Uterus (tissue), 4 donors: ENCODE measurements around the gene ATP6V0C. TPM values are rescaled to one million over a fixed set of nuclear protein-coding genes. Genes with fewer than 3 reads are reported as not detected.

Source experiments
- DNase-seq, 2 donors: peaks; one replicate each; pipeline ENCODE4 v3.0.0-alpha.2; 2019 to 2020
- H3K27ac ChIP-seq, 2 donors: fragments of 200-600 bp; sonication (generic); 1 replicate in 1 of 2; 2 replicates in 1 of 2; pipeline ENCODE4 v1.5.1; 2016 to 2018
- H3K27me3 ChIP-seq, 2 donors: fragments of 200-600 bp; sonication (generic); one replicate each; pipeline ENCODE4 v1.5.1; 2018 to 2019; ENCODE audit warnings: control low read depth in 1 of 2
- H3K36me3 ChIP-seq, 2 donors: fragments of 200-600 bp; sonication (generic); one replicate each; pipeline ENCODE4 v1.5.1; 2019; ENCODE audit warnings: control low read depth in 1 of 2
- H3K4me1 ChIP-seq, 2 donors: fragments of 200-600 bp; sonication (generic); one replicate each; pipeline ENCODE4 v1.5.1; 2018 to 2019; ENCODE audit warnings: control low read depth in 1 of 2
- H3K4me3 ChIP-seq, 2 donors: fragments of 200-600 bp; sonication (generic); 1 replicate in 1 of 2; 2 replicates in 1 of 2; pipeline ENCODE4 v1.5.1; 2018 to 2019; ENCODE audit warnings: mild to moderate bottlenecking in 1 of 2
- H3K9me3 ChIP-seq, 2 donors: fragments of 200-600 bp; sonication (generic); one replicate each; pipeline ENCODE4 v1.5.1; 2019; ENCODE audit warnings: control low read depth in 1 of 2
- CTCF ChIP-seq, 4 experiments: fragments of 200-600 bp in 2 of 4; fragments of 450-650 bp in 2 of 4; sonication (generic) in 2 of 4; IDR thresholded peaks; one replicate each; pipeline ENCODE4 v1.5.1; 2016 to 2019; ENCODE audit warnings: antibody characterized with exemption in 4 of 4, mild to moderate bottlenecking in 2 of 4, moderate library complexity in 1 of 4
- POLR2A ChIP-seq, 2 donors: fragments of 450-650 bp; IDR thresholded peaks; one replicate each; pipeline ENCODE4 v1.6.1; 2016; ENCODE audit warnings: antibody characterized with exemption in 2 of 2, mild to moderate bottlenecking in 1 of 2, moderate library complexity in 1 of 2
- intact Hi-C: fragments of 100-400 bp; cut with DNase I; formaldehyde crosslinking; loops from one replicate; pipeline ENCODE4 v1.15.1; 2023; ENCODE audit warnings: low total_unique reads
- total RNA-seq, 4 donors: library from RNA; depleted of rRNA in 3 of 4; stranded (reverse); fragments of >200 nt in 3 of 4; gene quantifications; one replicate each; pipeline versions ENCODE4 v1.1.0 to v1.2.4, GENCODE V29; 2014 to 2023
- donor health status: DM: yes; HTN: yes; CAD: no.

ATP6V0C gene
- total RNA-seq, 4 donors from 2014 or later = 14.3 to 126 (median 41.4) TPM

GRCh38 chr16:2511996-2512734, 1.6 kb upstream of the ATP6V0C start:
- DNase-seq = peak in 1 of 2 donors; percentile 18
- Histone ChIP-seq H3K4me3 (no peak overlapping the region), H3K4me1 (peaks cover 8 to 21% of the 10 kb centered on the region in 2 donors), H3K27ac (peak overlapping the region; percentile 96 to 97), H3K27me3 (no peaks in the 10 kb centered on the region), H3K36me3 (no peaks in the 10 kb centered on the region), H3K9me3 (no peaks in the 10 kb centered on the region)
- intact Hi-C loops = no loop called here
- no peak for TF ChIP-seq POLR2A (IDR thresholded peaks at IDR 0.05)
- TF ChIP-seq CTCF (IDR thresholded peaks at IDR 0.05) = no peak

GRCh38 chr16:2512735-2513404, 882 bp upstream of the ATP6V0C start:
- H3K4me3 ChIP-seq = peak overlapping the region; percentile 82 to 94
- H3K9me3 ChIP-seq = no peaks in the 10 kb centered on the region
- intact Hi-C loops = no loop called here
- no peak for TF ChIP-seq CTCF (IDR thresholded peaks at IDR 0.05)
- TF ChIP-seq POLR2A (IDR thresholded peaks at IDR 0.05) = no peak
- no peaks in the 10 kb centered on the region for H3K36me3 ChIP-seq
- no peaks in the 10 kb centered on the region for H3K27me3 ChIP-seq
- peaks cover 12 to 29% of the 10 kb centered on the region in 2 donors for H3K4me1 ChIP-seq
- DNase-seq = peak in 1 of 2 donors; percentile 43
- peak overlapping the region; percentile 96 to 97 for H3K27ac ChIP-seq

DNA sequence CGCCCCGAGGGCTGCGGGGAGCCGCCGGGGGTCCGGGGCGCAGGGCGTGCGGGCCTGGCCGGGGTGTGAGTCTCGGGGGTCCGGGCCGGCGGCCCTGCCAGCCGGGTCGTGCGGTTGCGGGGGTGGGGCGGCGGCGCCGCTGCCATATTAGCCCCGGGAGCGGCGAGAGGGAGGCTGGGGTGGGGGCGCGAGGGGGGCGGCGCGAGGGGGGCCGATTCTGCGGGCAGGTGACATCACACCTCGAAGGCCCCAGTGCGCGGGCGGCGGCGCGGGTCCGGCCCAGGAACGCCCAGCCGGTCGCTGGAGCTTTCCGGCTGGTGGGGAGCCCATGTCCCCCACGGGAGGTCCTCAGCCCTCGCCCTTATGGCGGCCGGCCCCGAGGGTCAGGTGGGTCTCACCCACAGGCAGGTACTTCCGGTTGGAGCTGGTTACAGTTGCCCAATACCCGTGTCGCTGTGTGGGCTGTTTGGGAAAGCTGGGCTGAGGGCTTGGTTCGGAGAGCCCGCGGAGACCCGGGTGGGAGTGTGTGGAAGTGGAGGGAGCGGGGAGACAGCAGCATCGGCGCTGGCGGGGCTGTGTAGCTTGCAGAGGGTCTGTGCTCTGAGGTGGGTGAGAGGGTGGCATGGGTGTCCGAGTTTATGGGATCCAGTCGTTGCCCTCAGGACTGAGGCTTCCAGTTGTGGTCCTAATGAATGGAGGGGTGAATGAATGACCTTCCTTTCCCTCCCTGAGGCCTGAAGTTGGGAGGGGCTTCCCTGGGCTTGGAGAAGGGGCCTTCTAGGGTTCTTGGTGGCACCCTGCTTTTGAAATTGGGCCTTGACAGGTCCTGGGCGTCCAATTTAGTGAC, 804 bp downstream of the ATP6V0C start:
- H3K4me3 ChIP-seq = peak overlapping the region; percentile 82 to 94

GRCh38 chr16:2515180-2515851, 1.6 kb downstream of the ATP6V0C start:
- H3K36me3 ChIP-seq = no peaks in the 10 kb centered on the region
- DNase-seq = peak in 1 of 2 donors; percentile 14
- no peak for TF ChIP-seq CTCF (IDR thresholded peaks at IDR 0.05)
- TF ChIP-seq POLR2A (IDR thresholded peaks at IDR 0.05) = no peak
- intact Hi-C loops = no loop called here
- peak overlapping the region; percentile 96 to 97 for H3K27ac ChIP-seq
- H3K4me3 ChIP-seq = peak overlapping the region; percentile 82 to 94
- peaks cover 21 to 50% of the 10 kb centered on the region in 2 donors for H3K4me1 ChIP-seq
- H3K9me3 ChIP-seq = no peaks in the 10 kb centered on the region
- H3K27me3 ChIP-seq = no peaks in the 10 kb centered on the region

More for the DNA sequence above, 804 bp downstream of the ATP6V0C start:
- intact Hi-C loops = no loop called here
- Histone ChIP-seq H3K9me3 (no peaks in the 10 kb centered on the region), H3K27me3 (no peaks in the 10 kb centered on the region), H3K4me1 (peaks cover 18 to 45% of the 10 kb centered on the region in 2 donors), H3K27ac (peak overlapping the region; percentile 96 to 97), H3K36me3 (no peaks in the 10 kb centered on the region)
- DNase-seq = no peak
- TF ChIP-seq CTCF (IDR thresholded peaks at IDR 0.05) (no peak), POLR2A (IDR thresholded peaks at IDR 0.05) (no peak)
